HL-60/S4 treated with phorbol 12-myristate 13-acetate at 8.2 ng/mL for 4 days and 3 days (cell line): ENCODE results near the gene KCNJ11.

Source experiments
- in situ Hi-C: fragments of 300-500 bp; cut with MboI; formaldehyde crosslinking; loops from 2 replicates; pipeline ENCODE4 v1.15.0; 2022; ENCODE audit warnings: low sequenced_read_pairs

Gene KCNJ11

GRCh38 chr11:17371614-17372013 is 16.8 kb downstream of the KCNJ11 start:
- in situ Hi-C loops: no loop called here

GRCh38 chr11:17369684-17370243 is 18.7 kb downstream of the KCNJ11 start:
- in situ Hi-C loops: no loop called here

DNA sequence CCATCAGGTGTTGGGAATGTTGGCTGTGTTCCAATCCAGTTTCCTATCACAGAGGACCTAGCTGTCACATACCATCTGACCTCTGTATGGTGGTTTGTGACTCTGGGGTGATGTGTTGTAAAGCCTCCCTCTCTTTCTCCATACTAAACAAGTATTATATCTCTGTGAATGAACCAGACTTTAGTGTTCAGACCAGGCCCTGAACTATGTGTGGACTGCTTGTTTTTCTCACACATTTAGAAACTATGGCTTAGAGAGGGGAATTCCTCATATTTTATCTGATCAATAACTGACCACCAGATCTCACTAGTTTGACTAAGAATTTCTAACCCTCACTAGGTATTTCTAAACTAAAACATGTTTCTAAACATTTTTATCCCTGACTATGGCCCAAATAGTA is 19.4 kb downstream of the KCNJ11 start:
- in situ Hi-C loops: no loop called here

- in situ Hi-C loops: no loop called here
Measured at GRCh38 chr11:17368551-17368950, 19.9 kb downstream of the KCNJ11 start.

- in situ Hi-C loops: no loop called here
Measured at GRCh38 chr11:17366495-17366894, 22.0 kb downstream of the KCNJ11 start.

DNA sequence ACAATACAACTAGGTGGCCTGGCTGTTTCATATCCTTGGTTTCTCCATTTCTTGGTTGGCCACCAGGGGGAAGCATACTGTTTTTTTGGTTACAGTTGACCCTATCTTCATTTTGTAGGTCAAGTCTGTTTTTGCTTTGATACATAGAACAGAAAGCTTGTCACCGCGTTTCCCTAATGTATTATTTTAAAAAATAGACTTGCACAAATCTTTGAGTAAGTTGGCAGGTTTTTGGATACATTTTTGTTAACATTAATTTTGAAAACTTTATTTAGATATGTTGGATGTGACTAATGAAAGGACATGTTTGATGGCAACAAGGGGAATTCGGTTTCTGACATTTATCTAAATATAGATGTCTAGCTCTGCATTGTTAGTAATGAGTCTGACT is 33.9 kb downstream of the KCNJ11 start:
- in situ Hi-C loops: no loop called here

- in situ Hi-C loops: no loop called here
Measured at GRCh38 chr11:17353821-17354600, 34.4 kb downstream of the KCNJ11 start.

GRCh38 chr11:17352950-17353820 is 35.3 kb downstream of the KCNJ11 start:
- in situ Hi-C loops: no loop called here

DNA sequence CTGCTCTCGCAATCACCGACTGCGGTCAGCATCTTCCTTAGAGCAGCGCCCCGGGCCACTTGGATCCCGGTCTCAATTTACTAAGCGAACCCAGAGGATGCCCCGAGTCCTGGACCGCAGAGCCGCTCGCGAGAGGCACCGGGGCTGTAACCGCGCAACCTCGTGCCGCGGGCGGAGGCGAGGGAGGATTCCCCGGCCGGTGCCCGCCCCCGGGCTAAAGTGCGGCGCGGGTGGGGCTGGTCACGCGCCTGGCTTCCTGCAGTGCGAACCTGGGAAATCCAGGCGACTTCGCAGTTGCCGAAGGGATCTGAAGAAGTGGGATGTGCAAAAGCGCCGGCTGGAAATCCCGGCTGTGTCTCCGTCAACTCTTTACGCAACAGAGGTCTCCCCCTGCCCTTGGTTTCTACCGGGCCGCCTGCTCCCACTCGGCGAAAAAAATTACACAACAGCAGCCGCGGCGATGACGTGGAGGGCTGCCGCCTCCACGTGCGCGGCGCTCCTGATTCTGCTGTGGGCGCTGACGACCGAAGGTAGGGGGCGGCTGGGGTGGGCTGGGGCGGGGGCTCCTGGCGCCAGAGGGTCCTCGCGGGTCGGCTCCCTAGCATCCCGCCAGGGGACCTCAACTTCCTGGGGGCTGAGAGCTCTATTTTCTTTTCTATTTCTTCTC is 36.8 kb downstream of the KCNJ11 start, which contains the start of gene NCR3LG1:
NCR3LG1 (plus strand) TSS at position 291 of the 667 bp plus-strand sequence; CDS start at position 461, 170 bp downstream.
- in situ Hi-C loops: no loop called here

DNA sequence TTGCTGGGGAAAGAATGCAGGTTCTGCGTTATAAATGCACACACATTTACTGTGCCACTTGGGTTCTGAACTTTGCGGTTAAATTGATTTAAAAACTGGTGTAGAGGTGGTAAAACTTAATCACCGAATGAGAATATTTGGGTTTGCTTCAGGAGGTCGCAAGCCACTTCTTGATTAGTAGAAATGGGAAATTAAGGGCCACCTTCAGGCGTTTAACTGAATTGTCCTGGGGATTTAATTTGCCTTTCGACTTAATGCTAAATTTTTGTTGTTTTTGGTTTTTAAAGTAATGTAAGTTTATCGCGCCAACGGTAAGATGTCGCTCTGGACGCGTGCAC is 37.3 kb downstream of the KCNJ11 start:
- in situ Hi-C loops: no loop called here

GRCh38 chr11:17350455-17351171 is 37.8 kb downstream of the KCNJ11 start:
- in situ Hi-C loops: no loop called here

DNA sequence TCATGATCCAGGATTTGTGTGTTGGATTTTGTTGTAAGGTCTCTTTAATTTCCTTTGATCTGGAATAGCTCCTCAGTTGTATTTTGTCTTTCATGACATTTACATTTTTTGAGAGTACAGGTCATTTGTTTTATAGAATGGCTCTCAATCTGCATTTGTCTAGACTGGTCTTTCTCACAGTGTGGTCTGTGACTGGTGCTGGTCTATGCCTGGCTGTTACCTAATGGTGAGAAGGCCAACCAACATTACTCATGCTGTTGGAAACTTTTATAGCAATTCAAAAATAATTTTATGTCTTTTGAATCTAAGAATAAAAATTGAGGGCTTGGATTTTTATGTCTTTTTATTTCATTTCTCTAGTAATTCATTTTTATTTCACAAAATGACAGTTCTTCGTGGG is 40.8 kb downstream of the KCNJ11 start:
- in situ Hi-C loops: no loop called here

GRCh38 chr11:17343907-17344306 is 44.6 kb downstream of the KCNJ11 start:
- in situ Hi-C loops: no loop called here

- in situ Hi-C loops: no loop called here
Measured at GRCh38 chr11:17343257-17343656, 45.2 kb downstream of the KCNJ11 start.
